GM12878 (cell line): Measurements from ENCODE around the gene PSMC4. TPM values are rescaled to one million over a fixed set of nuclear protein-coding genes. Genes with fewer than 3 reads are reported as not detected.

Experiments used
- ATAC-seq: fragments of 200-7000 bp; cut with Tn5 transposase; 3 replicates; pipeline ENCODE4 v1.9.1; 2020; ENCODE audit warnings: mild to moderate bottlenecking, moderate library complexity
- BruUV-seq: library from RNA; stranded (reverse); fragments of 400-500 nt; replicated peaks from 2 replicates; lab custom pipeline; 2021; lab: Mats Ljungman, UMichigan
- CTCF ChIA-PET: fragments of 300-600 bp; sonication (Branson Sonifier 250); formaldehyde crosslinking; extraction: SDS; loops from one replicate; lab custom pipeline; 2021; ENCODE audit warnings: inconsistent platforms; lab: Yijun Ruan, JAX
- POLR2A ChIA-PET: fragments of 350-600 bp; formaldehyde crosslinking; extraction: SDS; loops from one replicate; lab custom pipeline; 2021; ENCODE audit warnings: inconsistent platforms; lab: Charles Lee
- RAD21 ChIA-PET: fragments of 300-600 bp; sonication (Branson Sonifier 250); formaldehyde crosslinking; loops from one replicate; lab custom pipeline; 2023; ENCODE audit warnings: antibody characterized with exemption; ENCODE audit not compliant: unreplicated experiment; lab: Charles Lee
- SMC1A ChIA-PET: fragments of 300-600 bp; sonication (Branson Sonifier 250); formaldehyde crosslinking; loops from one replicate; lab custom pipeline; 2023; ENCODE audit not compliant: unreplicated experiment, uncharacterized antibody; lab: Charles Lee
- DNase-seq: peaks from one replicate; pipeline ENCODE4 v3.0.0-alpha.2; 2011; ENCODE audit warnings: low read depth, low spot score
- FAIRE-seq: peaks from 3 replicates; lab custom pipeline; 2011; peaks lifted over from hg19 to GRCh38; lab: Jason Lieb, UNC
- H2AFZ ChIP-seq: 2 replicates; pipeline ENCODE4 v1.6.0; 2011; ENCODE audit warnings: low read depth, low read length, control low read depth; ENCODE audit not compliant: control insufficient read depth
- H3K27ac ChIP-seq: 2 replicates; pipeline ENCODE4 v1.5.1; 2011; ENCODE audit warnings: control low read depth; ENCODE audit not compliant: control insufficient read depth, insufficient read depth
- H3K27me3 ChIP-seq, 2 experiments: replicated peaks in 1 of 2; 2 replicates each; pipeline versions ENCODE4 v1.6.0 to v1.6.1; 2011; ENCODE audit warnings: low read length in 1 of 2; ENCODE audit not compliant: control insufficient read depth in 2 of 2, insufficient read depth in 2 of 2
- H3K36me3 ChIP-seq, 2 experiments: 2 replicates each; pipeline ENCODE4 v1.5.1; 2011; ENCODE audit warnings: low read length in 1 of 2; ENCODE audit not compliant: control insufficient read depth in 2 of 2, insufficient read depth in 2 of 2
- H3K4me1 ChIP-seq: 2 replicates; pipeline ENCODE4 v1.6.1; 2011; ENCODE audit warnings: mild to moderate bottlenecking, low read length, moderate library complexity, mixed read lengths; ENCODE audit not compliant: control insufficient read depth, insufficient read depth
- H3K4me2 ChIP-seq: 2 replicates; pipeline ENCODE4 v1.6.0; 2011; ENCODE audit warnings: control low read depth; ENCODE audit not compliant: control insufficient read depth, insufficient read depth
- H3K4me3 ChIP-seq: fragments of 200-600 bp; sonication (generic); 2 replicates; pipeline ENCODE4 v1.5.1; 2016
- H3K79me2 ChIP-seq: 2 replicates; pipeline ENCODE4 v1.6.0; 2011; ENCODE audit warnings: low read length; ENCODE audit not compliant: control insufficient read depth, insufficient read depth
- H3K9ac ChIP-seq: 2 replicates; pipeline ENCODE4 v1.8.0; 2011; ENCODE audit warnings: low read length, control low read depth, mixed read lengths; ENCODE audit not compliant: control insufficient read depth, insufficient read depth
- H3K9me3 ChIP-seq: replicated peaks from 3 replicates; pipeline ENCODE4 v1.5.1; 2011; ENCODE audit warnings: mild to moderate bottlenecking, low read length; ENCODE audit not compliant: control insufficient read depth, insufficient read depth
- H4K20me1 ChIP-seq: 2 replicates; pipeline ENCODE4 v1.6.0; 2011; ENCODE audit not compliant: control insufficient read depth, insufficient read depth
- CHD1 ChIP-seq: IDR thresholded peaks from 2 replicates; pipeline ENCODE4 v1.6.1; 2012; ENCODE audit warnings: low read depth, low read length, improper control_type of control experiment
- CREB1 ChIP-seq: IDR thresholded peaks from 2 replicates; pipeline ENCODE4 v1.6.1; 2012; ENCODE audit warnings: low read depth, mild to moderate bottlenecking, inconsistent platforms
- EGR1 ChIP-seq, 2 experiments: IDR thresholded peaks; 1 replicate in 1 of 2; 2 replicates in 1 of 2; pipeline ENCODE4 v1.6.1; 2011 to 2012; ENCODE audit warnings: low read depth in 2 of 2, low read length in 2 of 2, borderline replicate concordance in 1 of 2, mild to moderate bottlenecking in 1 of 2, moderate library complexity in 1 of 2
- EZH2 ChIP-seq: IDR thresholded peaks from 2 replicates; pipeline ENCODE4 v1.6.1; 2012; ENCODE audit warnings: low read depth, mild to moderate bottlenecking, control low read depth, inconsistent platforms, low read length, borderline replicate concordance; ENCODE audit not compliant: control insufficient read depth
- MAX ChIP-seq: IDR thresholded peaks from 2 replicates; pipeline ENCODE4 v1.6.1; 2012; ENCODE audit warnings: low read depth, low read length, improper control_type of control experiment
- NR2C2 ChIP-seq: IDR thresholded peaks from 2 replicates; pipeline ENCODE4 v1.6.1; 2011; ENCODE audit warnings: borderline replicate concordance, low read depth; ENCODE audit not compliant: control insufficient read depth, insufficient read length
- PAX5 ChIP-seq: IDR thresholded peaks from 2 replicates; pipeline ENCODE4 v1.6.1; 2011; ENCODE audit warnings: low read depth, low read length, borderline replicate concordance
- PAX8 ChIP-seq: fragments of 450-650 bp; IDR thresholded peaks from 2 replicates; pipeline ENCODE4 v1.6.1; 2017; ENCODE audit warnings: mild to moderate bottlenecking, moderate library complexity
- PML ChIP-seq: IDR thresholded peaks from 2 replicates; pipeline ENCODE4 v1.6.1; 2012; ENCODE audit warnings: low read length, inconsistent platforms
- SMARCA5 ChIP-seq: fragments of 450-650 bp; IDR thresholded peaks from 2 replicates; pipeline ENCODE4 v1.6.1; 2017; ENCODE audit warnings: mild to moderate bottlenecking
- SPI1 ChIP-seq: IDR thresholded peaks from 2 replicates; pipeline ENCODE4 v1.6.1; 2011; ENCODE audit warnings: low read depth, mild to moderate bottlenecking, low read length, moderate library complexity, borderline replicate concordance; ENCODE audit not compliant: insufficient read depth
- SREBF1 ChIP-seq: IDR thresholded peaks from 2 replicates; pipeline ENCODE4 v1.6.1; 2012; ENCODE audit warnings: mild to moderate bottlenecking, low read length
- ZNF622 ChIP-seq: fragments of 450-650 bp; IDR thresholded peaks from 2 replicates; pipeline ENCODE4 v1.6.1; 2017; ENCODE audit warnings: mild to moderate bottlenecking, inconsistent platforms
- ZZZ3 ChIP-seq: IDR thresholded peaks from 2 replicates; pipeline ENCODE4 v1.6.1; 2011; ENCODE audit warnings: low read depth; ENCODE audit not compliant: control insufficient read depth, insufficient read length
- WGBS: methylation state at CpG from one replicate; pipeline ENCODE4 v1.1.6; 2016; ENCODE audit warnings: low lambda C conversion rate; ENCODE audit not compliant: insufficient replicate concordance, insufficient coverage; ENCODE audit errors: missing lambda C conversion rate; 5-methylcytosine and 5-hydroxymethylcytosine counted together
- in situ Hi-C: fragments of 300-500 bp; cut with MboI; formaldehyde crosslinking; loops from 9 replicates; pipeline ENCODE4 v1.14.3; 2018; ENCODE audit warnings: mixed read lengths
- intact Hi-C: fragments of 100-400 bp; cut with micrococcal nuclease; formaldehyde crosslinking; loops from one replicate; pipeline ENCODE4 v1.14.2; 2022; ENCODE audit not compliant: unreplicated experiment
- polyA plus RNA-seq, 11 experiments: library from polyadenylated mRNA; depleted of rRNA in 4 of 11; unstranded in 6 of 11; stranded (reverse) in 5 of 11; fragments of >200 nt; fragmentation: Nextera tagmentation in 4 of 11; fragmentation: Illumina TruSeq in 1 of 11; extraction: Ambion mirVana in 4 of 11; extraction: Trizol in 1 of 11; gene quantifications; 1 replicate in 1 of 11; 2 replicates in 10 of 11; pipeline versions ENCODE4 v1.2.1 to v1.2.3, GENCODE V29; 2011 to 2016; ENCODE audit warnings: inconsistent platforms in 2 of 11, missing spikeins in 2 of 11, low read depth in 1 of 11
- total RNA-seq, 4 experiments: library from RNA; depleted of rRNA in 3 of 4; stranded (reverse); fragments of >200 nt in 3 of 4; fragmentation: Illumina TruSeq in 1 of 4; extraction: Trizol in 1 of 4; gene quantifications; 2 replicates each; pipeline versions ENCODE4 v1.2.1 to v1.2.3, GENCODE V29; 2013 to 2021
- TF ChIP-seq, protein P1 (sequence below): IDR thresholded peaks from 2 replicates; pipeline ENCODE4 v1.6.1; 2012; ENCODE audit warnings: low read length, inconsistent platforms
- TF ChIP-seq, protein P2 (sequence below): fragments of 450-650 bp; IDR thresholded peaks from 2 replicates; pipeline ENCODE4 v1.6.1; 2016; ENCODE audit warnings: mild to moderate bottlenecking, moderate library complexity, borderline replicate concordance

Gene PSMC4
- total and polyA plus RNA-seq, 10 of the 15 experiments (the other 5 are each of a cell fraction or from before 2014, with no cell fraction given): 55.2 to 328 (median 127) TPM

DNA sequence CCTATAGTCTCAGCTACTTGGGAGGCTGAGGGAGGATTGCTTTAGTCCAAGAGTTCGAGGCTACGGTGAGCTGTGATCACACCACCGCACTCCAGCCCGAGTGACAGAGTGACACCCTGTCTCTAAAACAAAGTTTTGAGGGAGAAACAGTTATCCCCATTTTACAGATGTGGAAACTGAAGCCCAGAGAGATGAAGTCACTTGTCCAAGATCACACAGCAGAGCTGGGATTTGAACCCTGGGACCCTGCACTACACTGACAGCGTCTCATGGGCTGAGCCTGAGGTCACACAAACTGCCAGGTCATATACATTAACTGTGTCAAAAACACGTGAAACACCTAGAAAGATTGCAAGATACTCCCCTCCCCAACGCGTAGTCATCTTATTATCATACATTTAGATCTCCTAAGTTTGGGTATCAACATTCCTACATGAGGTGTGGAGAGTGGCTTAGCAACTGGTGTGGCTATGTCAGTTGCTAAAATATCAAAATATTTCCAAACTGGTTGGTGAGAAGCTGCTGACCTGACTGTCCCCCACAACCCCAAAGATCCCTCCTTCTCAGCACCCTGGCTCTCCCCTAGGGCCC, 44.7 kb upstream of the PSMC4 start (continued):
- TF ChIP-seq NR2C2 (no peak), CHD1 (no peak)

- WGBS: 57% methylated on average over 11 of the region's 11 CpGs
- intact Hi-C loops: no loop called here
- Histone ChIP-seq H3K4me2 (no peak overlapping the region), H3K36me3 (no peaks in the 10 kb centered on the region), H3K27me3 (no peaks in the 10 kb centered on the region), H3K4me1 (no peaks in the 10 kb centered on the region), H3K9me3 (no peaks in the 10 kb centered on the region), H3K4me3 (no peak overlapping the region), H3K9ac (no peak overlapping the region), H3K27ac (no peak overlapping the region), H4K20me1 (no peaks in the 10 kb centered on the region), H3K79me2 (no peaks in the 10 kb centered on the region), H2AFZ (no peak overlapping the region)
- in situ Hi-C loops: no loop called here
- ChIA-PET POLR2A (interaction anchor here (0.9 to 1.3 kb wide), 2 partner anchors 15 to 43 kb away, joined by 3 to 5 read pairs; no protein-coding TSS in a partner anchor), RAD21 (interaction anchor here (0.9 kb wide), 1 partner anchor 43 kb away, joined by 3 read pairs; the partner anchor contains the start of gene PSMC4), SMC1A (interaction anchor here (1.7 to 2.9 kb wide), 2 partner anchors 15 to 43 kb away, joined by 6 to 13 read pairs; partner anchors contain the start of gene PSMC4), CTCF (interaction anchor here (0.7 kb wide), 2 partner anchors 43 to 271 kb away, joined by 3 read pairs; no protein-coding TSS in a partner anchor)
- FAIRE-seq (no peak), ATAC-seq (no peak), DNase-seq (no peak)
- BruUV-seq: no TSS peak
- TF ChIP-seq, protein P1, sequence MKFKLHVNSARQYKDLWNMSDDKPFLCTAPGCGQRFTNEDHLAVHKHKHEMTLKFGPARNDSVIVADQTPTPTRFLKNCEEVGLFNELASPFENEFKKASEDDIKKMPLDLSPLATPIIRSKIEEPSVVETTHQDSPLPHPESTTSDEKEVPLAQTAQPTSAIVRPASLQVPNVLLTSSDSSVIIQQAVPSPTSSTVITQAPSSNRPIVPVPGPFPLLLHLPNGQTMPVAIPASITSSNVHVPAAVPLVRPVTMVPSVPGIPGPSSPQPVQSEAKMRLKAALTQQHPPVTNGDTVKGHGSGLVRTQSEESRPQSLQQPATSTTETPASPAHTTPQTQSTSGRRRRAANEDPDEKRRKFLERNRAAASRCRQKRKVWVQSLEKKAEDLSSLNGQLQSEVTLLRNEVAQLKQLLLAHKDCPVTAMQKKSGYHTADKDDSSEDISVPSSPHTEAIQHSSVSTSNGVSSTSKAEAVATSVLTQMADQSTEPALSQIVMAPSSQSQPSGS: no peak
- TF ChIP-seq SMARCA5 (no peak), EGR1 (IDR thresholded peaks at IDR 0.05; ENCODE audit: borderline replicate concordance in 1 of 2, low read depth in 2 of 2, low read length in 2 of 2) (no peak), ZZZ3 (no peak), PAX5 (no peak), PML (no peak), PAX8 (no peak), ZNF622 (no peak), EZH2 (no peak), CREB1 (no peak), SPI1 (no peak), MAX (no peak), SREBF1 (no peak)
- TF ChIP-seq, protein P2, sequence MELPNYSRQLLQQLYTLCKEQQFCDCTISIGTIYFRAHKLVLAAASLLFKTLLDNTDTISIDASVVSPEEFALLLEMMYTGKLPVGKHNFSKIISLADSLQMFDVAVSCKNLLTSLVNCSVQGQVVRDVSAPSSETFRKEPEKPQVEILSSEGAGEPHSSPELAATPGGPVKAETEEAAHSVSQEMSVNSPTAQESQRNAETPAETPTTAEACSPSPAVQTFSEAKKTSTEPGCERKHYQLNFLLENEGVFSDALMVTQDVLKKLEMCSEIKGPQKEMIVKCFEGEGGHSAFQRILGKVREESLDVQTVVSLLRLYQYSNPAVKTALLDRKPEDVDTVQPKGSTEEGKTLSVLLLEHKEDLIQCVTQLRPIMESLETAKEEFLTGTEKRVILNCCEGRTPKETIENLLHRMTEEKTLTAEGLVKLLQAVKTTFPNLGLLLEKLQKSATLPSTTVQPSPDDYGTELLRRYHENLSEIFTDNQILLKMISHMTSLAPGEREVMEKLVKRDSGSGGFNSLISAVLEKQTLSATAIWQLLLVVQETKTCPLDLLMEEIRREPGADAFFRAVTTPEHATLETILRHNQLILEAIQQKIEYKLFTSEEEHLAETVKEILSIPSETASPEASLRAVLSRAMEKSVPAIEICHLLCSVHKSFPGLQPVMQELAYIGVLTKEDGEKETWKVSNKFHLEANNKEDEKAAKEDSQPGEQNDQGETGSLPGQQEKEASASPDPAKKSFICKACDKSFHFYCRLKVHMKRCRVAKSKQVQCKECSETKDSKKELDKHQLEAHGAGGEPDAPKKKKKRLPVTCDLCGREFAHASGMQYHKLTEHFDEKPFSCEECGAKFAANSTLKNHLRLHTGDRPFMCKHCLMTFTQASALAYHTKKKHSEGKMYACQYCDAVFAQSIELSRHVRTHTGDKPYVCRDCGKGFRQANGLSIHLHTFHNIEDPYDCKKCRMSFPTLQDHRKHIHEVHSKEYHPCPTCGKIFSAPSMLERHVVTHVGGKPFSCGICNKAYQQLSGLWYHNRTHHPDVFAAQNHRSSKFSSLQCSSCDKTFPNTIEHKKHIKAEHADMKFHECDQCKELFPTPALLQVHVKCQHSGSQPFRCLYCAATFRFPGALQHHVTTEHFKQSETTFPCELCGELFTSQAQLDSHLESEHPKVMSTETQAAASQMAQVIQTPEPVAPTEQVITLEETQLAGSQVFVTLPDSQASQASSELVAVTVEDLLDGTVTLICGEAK: no peak
Measured at GRCh38 chr19:39927076-39927475, 43.9 kb upstream of the PSMC4 start.
